HG02884 (cell line): ENCODE results near the gene LETMD1.
"Not testable (repeated sequence)": the region's sequence is repeated elsewhere in the genome, so short reads cannot be mapped to it uniquely, and the experiment has no call there.

Experiments
- ATAC-seq: cut with Tn5 transposase; IDR thresholded peaks from one replicate; pipeline ENCODE4 v1.9.1; 2021; ENCODE audit warnings: mild to moderate bottlenecking, moderate library complexity; ENCODE audit not compliant: unreplicated experiment

LETMD1 gene

GRCh38 chr12:51076236-51076930 lies 28.3 kb downstream of the LETMD1 start:
- no peak for ATAC-seq

DNA sequence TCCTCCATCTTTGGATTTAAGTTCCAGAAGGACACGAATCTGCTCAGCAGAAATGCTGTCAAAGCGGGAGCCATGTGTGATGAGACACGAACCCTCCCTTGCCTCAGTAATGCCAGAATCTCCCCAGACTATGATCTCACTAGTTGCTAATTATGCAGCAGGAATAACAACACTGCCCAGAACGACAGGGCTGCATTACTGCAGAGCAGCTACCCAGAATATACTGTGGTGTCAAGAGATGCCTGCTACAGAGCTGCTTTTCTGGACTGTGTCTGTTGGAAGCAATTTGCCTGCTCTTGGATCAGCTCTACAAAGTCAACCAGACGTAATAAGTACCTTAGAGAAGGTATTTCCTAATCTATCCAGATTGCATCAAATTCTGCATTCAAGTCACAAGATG lies 29.8 kb downstream of the LETMD1 start:
- no peak for ATAC-seq

GRCh38 chr12:51078346-51078745 lies 30.2 kb downstream of the LETMD1 start:
- ATAC-seq, result not testable (repeated sequence)

DNA sequence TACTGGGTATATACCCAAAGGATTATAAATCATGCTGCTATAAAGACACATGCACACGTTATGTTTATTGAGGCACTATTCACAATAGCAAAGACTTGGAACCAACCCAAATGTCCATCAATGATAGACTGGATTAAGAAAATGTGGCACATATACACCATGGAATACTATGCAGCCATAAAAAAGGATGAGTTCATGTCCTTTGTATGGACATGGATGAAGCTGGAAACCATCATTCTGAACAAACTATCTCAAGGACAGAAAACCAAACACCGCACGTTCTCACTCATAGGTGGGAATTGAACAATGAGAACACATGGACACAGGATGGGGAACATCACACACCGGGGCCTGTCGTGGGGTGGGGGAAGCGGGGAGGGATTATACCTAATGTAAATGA lies 30.7 kb downstream of the LETMD1 start:
- not testable (repeated sequence) for ATAC-seq

DNA sequence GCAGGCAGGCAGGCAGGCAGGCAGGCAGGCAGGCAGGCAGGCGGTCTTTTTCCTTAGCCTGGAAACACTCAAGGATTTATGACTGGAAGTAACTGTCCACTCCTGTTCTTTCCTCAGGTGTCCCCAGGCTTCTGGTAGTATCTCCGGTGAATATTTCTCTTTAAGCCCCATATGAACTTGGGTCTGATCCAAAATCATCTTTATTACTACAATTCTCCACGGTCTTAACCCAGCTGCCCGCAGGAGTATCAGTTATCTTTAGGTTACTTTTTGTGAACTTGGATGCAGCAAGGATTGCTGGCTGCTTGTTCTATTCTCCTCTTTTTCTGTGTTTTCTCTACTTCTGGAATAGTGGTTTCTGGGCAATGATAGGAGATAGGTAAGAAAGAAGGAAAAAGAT lies 32.0 kb downstream of the LETMD1 start:
- ATAC-seq, result no peak

DNA sequence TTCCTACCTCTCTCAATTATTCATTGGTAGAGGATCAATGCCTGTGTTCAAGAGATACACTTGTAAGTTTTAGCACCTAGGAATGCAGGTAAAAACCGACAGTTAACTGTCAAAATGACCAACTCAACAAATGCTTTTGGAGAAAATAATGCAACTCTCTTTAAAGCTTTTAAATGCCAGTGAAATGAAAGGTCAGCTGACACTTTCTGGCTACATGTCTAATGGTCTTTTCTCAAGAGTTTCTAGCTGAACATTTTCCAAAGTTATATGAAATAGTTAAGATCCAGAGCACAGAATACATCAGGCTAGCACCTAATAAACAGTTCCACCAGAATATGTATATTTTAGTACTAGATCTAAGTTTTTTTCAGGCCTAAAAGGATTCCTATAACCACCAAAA lies 33.3 kb downstream of the LETMD1 start:
- no peak for ATAC-seq

DNA sequence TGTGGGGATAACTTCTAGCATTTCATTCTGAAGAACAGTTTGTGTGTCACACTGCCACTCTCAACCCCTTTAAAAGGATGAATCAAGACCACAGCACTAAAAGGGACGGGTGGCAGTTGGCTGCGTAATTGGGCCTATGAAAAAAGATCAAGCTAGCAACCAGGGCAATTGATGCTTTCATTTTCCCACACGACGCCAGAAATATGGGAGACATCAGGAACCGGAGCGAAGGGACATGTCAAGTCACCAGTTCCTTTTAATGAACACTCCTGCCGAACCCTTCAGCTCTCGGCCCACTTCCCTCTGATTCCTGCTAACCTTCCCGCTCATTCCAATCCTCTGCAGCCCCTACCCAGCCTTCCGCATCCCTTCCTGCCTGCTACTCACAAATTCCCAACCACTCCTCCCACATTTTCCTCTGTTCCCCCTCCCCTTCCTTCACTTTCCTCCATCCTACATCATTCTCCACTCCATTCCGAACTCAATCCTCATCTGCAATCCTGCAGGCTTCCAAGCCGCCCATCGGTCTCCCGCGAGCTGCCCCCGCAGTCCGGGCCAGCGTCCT lies 34.5 kb downstream of the LETMD1 start:
- ATAC-seq, result no peak

DNA sequence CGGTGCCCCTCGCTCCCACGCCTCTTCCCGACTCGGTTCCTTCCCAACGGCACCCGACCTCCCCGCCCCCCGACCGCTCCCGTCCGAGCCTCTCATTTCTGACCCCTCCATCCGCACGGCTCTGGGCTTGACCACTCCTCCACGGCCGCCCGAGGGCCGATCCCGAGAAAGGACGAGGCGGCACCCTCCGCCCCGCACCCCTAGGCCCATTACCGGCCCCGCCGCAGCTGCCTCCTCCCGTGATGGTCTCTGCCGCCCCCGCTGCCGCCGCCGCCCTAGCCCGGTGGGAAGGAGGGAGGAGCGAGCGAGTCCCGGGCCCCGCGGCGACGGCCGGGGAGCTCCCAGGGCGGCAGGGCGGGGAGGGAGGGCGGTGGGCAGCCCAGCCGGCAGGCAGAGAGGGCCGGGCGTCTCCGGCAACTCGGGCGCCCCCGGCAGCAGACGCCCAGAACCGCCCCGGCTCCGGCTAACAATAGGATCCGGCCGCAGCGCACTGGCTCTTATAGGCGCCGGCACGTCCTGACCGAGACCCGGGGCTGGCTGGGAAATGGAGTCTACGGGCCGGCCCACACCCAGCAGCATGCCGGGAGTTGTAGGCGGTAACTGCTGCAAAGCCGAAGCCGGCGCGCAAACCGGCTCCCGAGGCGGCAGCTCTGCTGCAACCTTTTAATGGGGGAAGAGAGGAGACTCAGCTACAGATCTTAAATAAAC lies 35.2 kb downstream of the LETMD1 start, which contains the start of gene CSRNP2:
Gene CSRNP2, minus strand, starts transcription at position 471 of the 708 bp plus-strand sequence. CDS start 7,035 bp downstream, outside the sequence.
- ATAC-seq, result peak; percentile 97

DNA sequence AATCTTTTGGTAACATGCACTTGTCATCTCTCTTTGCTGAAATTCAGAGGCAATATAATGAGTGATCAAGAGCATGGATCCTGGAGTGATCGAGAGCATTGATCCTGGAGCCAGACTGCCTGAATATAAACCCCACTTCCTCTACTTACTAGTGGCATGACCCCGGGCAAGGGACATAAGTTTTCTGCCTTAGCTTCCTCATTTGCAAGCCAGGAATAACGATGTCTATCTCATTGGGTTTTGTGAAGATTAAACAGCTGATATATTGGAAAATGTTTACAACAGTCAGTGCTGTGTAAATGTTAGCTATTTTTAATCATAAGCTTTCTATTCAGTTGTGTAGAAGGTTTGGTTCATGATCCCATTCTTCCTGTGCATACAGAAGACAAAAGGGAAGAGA lies 37.6 kb downstream of the LETMD1 start:
- ATAC-seq, result no peak

DNA sequence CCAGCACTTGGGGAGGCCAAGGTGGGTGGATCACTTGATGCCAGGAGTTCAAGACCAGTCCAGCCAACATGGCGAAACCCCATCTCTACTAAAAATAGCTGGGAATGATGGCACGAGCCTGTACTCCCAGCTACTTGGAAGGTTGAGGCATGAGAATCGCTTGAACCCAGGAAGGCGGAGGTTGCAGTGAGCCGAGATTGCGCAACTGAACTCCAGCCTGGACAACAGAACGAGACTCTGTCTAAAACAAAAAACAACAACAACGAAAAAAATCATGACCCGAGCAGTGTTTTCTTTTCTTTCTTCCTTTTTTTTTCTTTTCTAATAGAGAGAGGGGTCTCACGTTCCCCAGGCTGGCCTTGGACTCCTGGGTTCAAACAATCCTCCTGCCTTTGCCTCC lies 38.8 kb downstream of the LETMD1 start:
- ATAC-seq, result no peak

DNA sequence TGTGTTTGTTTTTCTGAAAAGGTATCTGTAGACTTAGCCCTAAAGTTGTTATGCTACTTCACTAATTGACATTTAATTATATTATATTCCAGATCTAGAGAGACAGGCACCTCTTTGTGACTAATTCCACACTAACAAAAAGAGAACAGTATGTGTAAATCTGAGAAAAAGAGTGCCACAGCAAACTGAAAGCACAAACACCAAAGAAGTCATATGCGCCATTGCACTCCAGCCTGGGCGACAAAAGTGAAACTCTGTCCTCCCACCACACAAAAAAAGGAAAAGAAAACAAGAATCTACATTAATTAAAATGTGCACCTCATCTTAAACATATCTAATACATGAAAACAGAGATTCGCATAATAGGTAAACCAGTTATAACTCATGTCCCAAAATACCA lies 39.7 kb downstream of the LETMD1 start:
- no peak for ATAC-seq

GRCh38 chr12:51090705-51091229 lies 42.6 kb downstream of the LETMD1 start:
- ATAC-seq, result no peak

DNA sequence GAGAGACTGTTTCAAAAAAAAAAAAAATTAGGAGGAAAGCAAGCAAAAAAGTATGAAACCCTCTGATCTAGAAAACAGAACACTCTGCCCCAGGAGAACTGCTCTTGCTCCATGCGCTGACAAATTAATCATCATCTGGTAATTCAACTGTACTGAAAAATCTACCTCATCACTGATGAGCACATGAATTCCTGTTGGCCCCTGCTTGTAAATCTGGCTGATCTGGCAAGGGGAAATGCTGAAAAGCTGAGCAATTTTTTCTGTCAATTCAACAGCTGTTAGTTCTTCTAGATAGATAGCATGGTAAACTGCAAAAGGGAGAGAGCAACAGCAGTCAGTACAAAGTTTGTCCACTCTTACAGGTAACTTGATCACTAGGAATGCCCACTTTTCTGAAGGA lies 50.5 kb downstream of the LETMD1 start:
- no peak for ATAC-seq

GRCh38 chr12:51103977-51104376 lies 55.9 kb downstream of the LETMD1 start:
- no peak for ATAC-seq

GRCh38 chr12:51108136-51108535 lies 60.0 kb downstream of the LETMD1 start:
- ATAC-seq, result no peak
